Measurements from ENCODE around the gene COLEC12. TPM values are rescaled to one million over a fixed set of nuclear protein-coding genes. Genes with fewer than 3 reads are reported as not detected.

Gene COLEC12
- total RNA-seq, 1 experiment from 2014 or later, result not detected

GRCh38 chr18:493986-494983 is 6.2 kb downstream of the COLEC12 start:
- ChIA-PET POLR2A (no interaction called here), CTCF (interaction anchor here (1.1 kb wide), 1 partner anchor 20 kb away, joined by 3 read pairs; no protein-coding TSS in a partner anchor), RAD21 (ENCODE audit: low non-redundant PET in 1 of 2, low total read pairs in 2 of 2, uncharacterized antibody in 2 of 2, unreplicated experiment in 2 of 2) (no interaction called here)
- no TSS peak for BruUV-seq (replicated peaks)
- no peaks in the 10 kb centered on the region for H3K79me2 ChIP-seq (ENCODE audit: insufficient read depth, low read length)
- H3K4me2 ChIP-seq (ENCODE audit: low read length), result no peak overlapping the region
- no peaks in the 10 kb centered on the region for H3K9me3 ChIP-seq (ENCODE audit: control insufficient read depth in 1 of 2, insufficient read depth in 1 of 2, low read depth in 1 of 2, low read length in 2 of 2)
- H3K27ac ChIP-seq (ENCODE audit: low read depth, low read length), result no peak overlapping the region
- H3K4me1 ChIP-seq (ENCODE audit: control insufficient read depth in 1 of 2, insufficient read depth in 2 of 2, low read length in 2 of 2), result peaks cover 6 to 12% of the 10 kb centered on the region in 2 experiments; a peak in 3 of 4 replicates
- no peak overlapping the region for H3K9ac ChIP-seq (ENCODE audit: low read length)
- H3K9me2 ChIP-seq (ENCODE audit: insufficient read depth), result no peaks in the 10 kb centered on the region
- no peaks in the 10 kb centered on the region for H3K36me3 ChIP-seq (ENCODE audit: control insufficient read depth in 1 of 2, insufficient read depth in 2 of 2, low read length in 2 of 2)
- no peak overlapping the region for H3K4me3 ChIP-seq (replicated peaks in 1 of 2; ENCODE audit: low read depth in 1 of 2, low read length in 2 of 2)
- peaks cover 29% of the 10 kb centered on the region; the same call in 1 of the 2 replicates for H3K27me3 ChIP-seq (ENCODE audit: insufficient read depth, low read length)
- TF ChIP-seq CEBPB (IDR thresholded peaks at IDR 0.05; ENCODE audit: low read depth) (no peak), SP1 (IDR thresholded peaks at IDR 0.05; ENCODE audit: low read depth) (no peak), ZBTB33 (IDR thresholded peaks at IDR 0.05; ENCODE audit: extremely low read depth, insufficient replicate concordance, low read length) (no peak), YY1 (IDR thresholded peaks at IDR 0.05; ENCODE audit: extremely low read depth, insufficient replicate concordance, low read depth, low read length) (no peak), ZFX (IDR thresholded peaks at IDR 0.05) (no peak)
- H4K20me1 ChIP-seq (ENCODE audit: insufficient read depth), result no peaks in the 10 kb centered on the region
- no peak overlapping the region for H2AFZ ChIP-seq (ENCODE audit: low read depth, low read length, poor library complexity, severe bottlenecking)
- no peak for DNase-seq (ENCODE audit: low read depth, low spot score)
- no peak for ATAC-seq
- intact Hi-C loops (cut with micrococcal nuclease), result no loop called here

Measured in HCT116 (cell line).